ENCODE results near the gene CTNNA3.

CTNNA3 gene

GRCh38 chr10:67659497-67659896 lies 36.5 kb downstream of the CTNNA3 start:
- no peak for TF ChIP-seq CTCF (IDR thresholded peaks at IDR 0.05)

DNA sequence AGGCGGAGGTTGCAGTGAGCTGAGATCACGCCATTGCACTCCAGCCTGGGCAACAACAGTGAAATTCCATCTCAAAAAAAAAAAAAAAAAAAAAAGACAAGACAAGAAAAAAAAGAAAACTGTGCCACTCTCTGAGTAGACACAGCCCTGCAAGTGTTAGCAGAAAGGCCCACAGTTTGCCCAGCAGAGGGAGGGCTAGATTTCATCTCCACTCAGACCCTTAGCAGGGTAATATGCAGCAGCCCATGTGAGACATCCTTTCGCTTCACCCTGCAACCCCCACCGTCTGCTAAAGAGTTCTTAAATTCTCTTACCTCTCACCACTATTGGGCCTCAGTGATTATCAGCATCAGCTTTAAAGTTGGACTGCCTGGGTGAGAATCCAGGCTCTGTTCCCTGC lies 38.2 kb downstream of the CTNNA3 start:
- TF ChIP-seq CTCF (IDR thresholded peaks at IDR 0.05): no peak

DNA sequence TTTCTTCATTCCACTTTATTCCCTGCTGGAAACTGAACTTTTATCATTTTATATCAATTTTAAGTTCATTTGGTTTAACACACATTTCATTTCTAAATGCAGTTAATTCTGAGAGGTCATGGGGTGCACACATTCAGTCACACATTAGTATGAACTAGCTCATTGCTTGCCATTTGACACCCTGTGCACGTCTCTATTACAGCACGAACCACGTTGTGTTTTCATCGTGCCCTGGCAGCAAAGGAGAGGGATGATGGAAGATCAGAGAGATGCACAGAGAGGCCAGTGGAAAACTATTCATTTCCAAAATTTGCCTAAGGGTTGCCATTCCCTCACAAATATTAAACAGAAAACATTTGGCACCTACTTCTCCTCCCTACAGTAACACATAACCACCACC lies 45.4 kb downstream of the CTNNA3 start:
- TF ChIP-seq CTCF (IDR thresholded peaks at IDR 0.05): no peak

DNA sequence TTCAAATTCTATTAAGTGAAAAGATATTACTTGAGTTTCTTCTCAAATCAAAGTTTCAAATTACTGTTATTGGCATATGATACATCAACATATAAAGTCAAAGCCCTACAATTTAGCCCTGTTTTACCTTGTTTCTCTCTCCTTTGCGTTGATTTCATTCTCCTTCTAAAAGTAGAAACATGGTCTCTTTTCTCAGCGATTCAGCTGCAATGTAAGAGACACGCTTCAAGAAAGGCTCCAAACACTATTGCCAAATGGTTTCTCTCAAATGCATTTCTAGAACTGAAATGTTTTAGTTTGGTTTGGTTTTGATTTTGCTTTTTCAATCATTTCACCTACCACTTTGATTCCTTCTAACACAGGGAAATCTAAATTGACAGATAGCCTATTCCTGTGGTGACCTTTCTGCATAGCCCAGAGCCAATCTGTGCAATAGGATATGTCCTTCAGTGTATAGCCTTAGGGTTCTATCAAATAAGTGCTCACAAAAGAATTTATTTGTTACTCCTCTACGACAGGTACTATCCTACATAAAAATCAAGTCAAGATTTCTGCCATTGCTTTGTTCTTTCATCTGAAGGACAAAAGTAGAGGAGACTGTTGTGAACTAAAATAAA lies 47.3 kb downstream of the CTNNA3 start:
- no peak for TF ChIP-seq CTCF (IDR thresholded peaks at IDR 0.05)

DNA sequence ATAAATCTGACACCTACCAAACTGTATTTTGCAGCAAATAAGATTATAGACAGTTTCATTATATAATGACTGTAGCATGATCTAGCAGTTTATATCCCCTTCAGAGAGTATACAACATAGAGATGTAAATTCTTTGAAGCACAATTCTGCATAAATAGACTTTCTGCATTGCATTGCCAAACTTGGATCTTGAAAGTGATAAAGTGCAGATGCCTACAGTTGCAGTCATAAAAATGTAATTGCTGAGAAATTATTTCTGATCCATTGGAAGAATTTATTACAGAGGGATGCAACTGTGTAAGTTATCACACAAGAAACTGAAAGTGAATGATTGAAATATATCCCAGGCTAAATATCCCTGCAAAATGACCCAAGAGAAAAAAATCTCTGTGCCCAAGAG lies 65.1 kb downstream of the CTNNA3 start:
- TF ChIP-seq CTCF (IDR thresholded peaks at IDR 0.05): no peak

DNA sequence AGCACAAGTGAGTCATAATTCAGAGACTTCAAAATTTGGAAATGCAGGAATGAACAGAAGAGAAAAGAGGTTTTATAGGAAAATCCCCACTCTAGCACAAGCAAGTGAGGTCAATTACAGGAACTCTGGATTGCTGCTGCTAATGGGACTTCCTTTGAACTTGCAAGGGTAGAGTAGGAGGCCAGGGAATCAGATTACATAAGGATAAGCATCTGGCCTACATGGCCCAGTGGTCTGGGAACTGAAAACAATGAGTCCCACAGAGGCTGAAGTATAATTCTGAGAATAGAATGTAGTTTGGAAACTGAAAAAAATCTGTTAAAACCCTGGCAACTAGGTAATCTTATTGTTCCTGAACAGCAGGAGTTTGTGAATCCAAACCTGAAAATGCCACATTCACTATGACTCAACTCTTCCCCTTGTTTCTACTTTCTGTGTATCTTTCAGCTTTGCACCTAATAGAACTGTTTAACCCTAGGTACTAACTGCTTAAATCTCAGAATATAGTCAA lies 66.5 kb downstream of the CTNNA3 start:
- TF ChIP-seq CTCF (IDR thresholded peaks at IDR 0.05): no peak

GRCh38 chr10:67622984-67623383 lies 73.0 kb downstream of the CTNNA3 start:
- TF ChIP-seq CTCF (IDR thresholded peaks at IDR 0.05): no peak

- TF ChIP-seq CTCF (IDR thresholded peaks at IDR 0.05): no peak
Measured at GRCh38 chr10:67622511-67622910, 73.5 kb downstream of the CTNNA3 start.

All from LNCAP (cell line).